Measurements from ENCODE around the gene PLCB4.
A peak's percentile ranks its signal among the peaks of the same experiment; 100 is the strongest.

Gene PLCB4

GRCh38 chr20:9025011-9025410 is 43.9 kb upstream of the PLCB4 start:
- ChIA-PET CTCF (interaction anchor here (1.4 kb wide), 1 partner anchor 12 kb away, joined by 4 read pairs; no protein-coding TSS in a partner anchor), POLR2A (no interaction called here)
- TF ChIP-seq, protein P1, sequence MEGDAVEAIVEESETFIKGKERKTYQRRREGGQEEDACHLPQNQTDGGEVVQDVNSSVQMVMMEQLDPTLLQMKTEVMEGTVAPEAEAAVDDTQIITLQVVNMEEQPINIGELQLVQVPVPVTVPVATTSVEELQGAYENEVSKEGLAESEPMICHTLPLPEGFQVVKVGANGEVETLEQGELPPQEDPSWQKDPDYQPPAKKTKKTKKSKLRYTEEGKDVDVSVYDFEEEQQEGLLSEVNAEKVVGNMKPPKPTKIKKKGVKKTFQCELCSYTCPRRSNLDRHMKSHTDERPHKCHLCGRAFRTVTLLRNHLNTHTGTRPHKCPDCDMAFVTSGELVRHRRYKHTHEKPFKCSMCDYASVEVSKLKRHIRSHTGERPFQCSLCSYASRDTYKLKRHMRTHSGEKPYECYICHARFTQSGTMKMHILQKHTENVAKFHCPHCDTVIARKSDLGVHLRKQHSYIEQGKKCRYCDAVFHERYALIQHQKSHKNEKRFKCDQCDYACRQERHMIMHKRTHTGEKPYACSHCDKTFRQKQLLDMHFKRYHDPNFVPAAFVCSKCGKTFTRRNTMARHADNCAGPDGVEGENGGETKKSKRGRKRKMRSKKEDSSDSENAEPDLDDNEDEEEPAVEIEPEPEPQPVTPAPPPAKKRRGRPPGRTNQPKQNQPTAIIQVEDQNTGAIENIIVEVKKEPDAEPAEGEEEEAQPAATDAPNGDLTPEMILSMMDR (IDR thresholded peaks at IDR 0.05; ENCODE audit: insufficient read depth, low read length, missing control alignments) = no peak
- DNase-seq (ENCODE audit: low read depth, low spot score) = no peak
- no peak overlapping the region for H3K4me3 ChIP-seq (ENCODE audit: low read depth, low read length)

- TF ChIP-seq, protein P1 (IDR thresholded peaks at IDR 0.05; ENCODE audit: insufficient read depth, low read length, missing control alignments) = no peak
- POLR2A ChIA-PET = no interaction called here
- no peak overlapping the region for H3K4me3 ChIP-seq (ENCODE audit: low read depth, low read length)
- CTCF ChIA-PET = interaction anchor here (1.4 kb wide), 1 partner anchor 11 kb away, joined by 4 read pairs; no protein-coding TSS in a partner anchor
- peak; percentile 36 for DNase-seq (ENCODE audit: low read depth, low spot score)
Observed at GRCh38 chr20:9025643-9026042, 43.2 kb upstream of the PLCB4 start.

- no peak overlapping the region for H3K4me3 ChIP-seq (ENCODE audit: low read depth, low read length)
- ChIA-PET CTCF (interaction anchor here (2.1 kb wide), 1 partner anchor 238 kb away, joined by 5 read pairs; no protein-coding TSS in a partner anchor), POLR2A (no interaction called here)
- TF ChIP-seq, protein P1 (IDR thresholded peaks at IDR 0.05; ENCODE audit: insufficient read depth, low read length, missing control alignments) = no peak
- DNase-seq (ENCODE audit: low read depth, low spot score) = no peak
Observed at GRCh38 chr20:9027626-9028025, 41.3 kb upstream of the PLCB4 start.

DNA sequence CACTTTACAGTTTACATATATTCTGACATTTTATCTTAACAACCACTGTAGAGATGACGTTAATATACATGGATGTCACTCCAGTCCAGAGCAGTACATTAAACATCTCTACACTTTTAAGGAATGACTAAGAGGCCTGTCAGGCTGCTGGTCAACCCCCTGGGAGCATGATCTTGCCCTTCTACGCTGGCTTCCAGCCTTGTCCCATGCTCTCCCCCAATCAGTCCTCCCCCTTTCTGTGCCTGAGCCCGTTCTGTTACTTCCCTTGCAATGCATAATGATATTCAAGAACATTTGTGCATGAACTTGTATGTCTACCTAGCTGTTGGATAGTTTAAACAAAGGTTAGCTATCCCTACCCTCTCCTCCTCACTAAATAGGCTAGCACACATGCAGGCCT is 40.5 kb upstream of the PLCB4 start:
- no peak for DNase-seq (ENCODE audit: low read depth, low spot score)
- H3K4me3 ChIP-seq (ENCODE audit: low read depth, low read length) = no peak overlapping the region
- TF ChIP-seq, protein P1 (IDR thresholded peaks at IDR 0.05; ENCODE audit: insufficient read depth, low read length, missing control alignments) = no peak
- ChIA-PET POLR2A (interaction anchor here (0.6 kb wide), 1 partner anchor 23 kb away, joined by 3 read pairs; no protein-coding TSS in a partner anchor), CTCF (no interaction called here)

- POLR2A ChIA-PET = no interaction called here
- peak; percentile 7 for DNase-seq (ENCODE audit: low read depth, low spot score)
- TF ChIP-seq, protein P1 (IDR thresholded peaks at IDR 0.05; ENCODE audit: insufficient read depth, low read length, missing control alignments) = no peak
- H3K4me3 ChIP-seq (ENCODE audit: low read depth, low read length) = no peak overlapping the region
- CTCF ChIA-PET = no interaction called here
Observed at GRCh38 chr20:9031991-9032390, 36.9 kb upstream of the PLCB4 start.

GRCh38 chr20:9032758-9033157 is 36.1 kb upstream of the PLCB4 start:
- DNase-seq (ENCODE audit: low read depth, low spot score) = peak; percentile 34
- TF ChIP-seq, protein P1 (IDR thresholded peaks at IDR 0.05; ENCODE audit: insufficient read depth, low read length, missing control alignments) = no peak
- CTCF ChIA-PET = interaction anchor here (0.6 kb wide), 1 partner anchor 17 kb away, joined by 3 read pairs; no protein-coding TSS in a partner anchor
- no peak overlapping the region for H3K4me3 ChIP-seq (ENCODE audit: low read depth, low read length)
- POLR2A ChIA-PET = no interaction called here

All from AG04449 (cell line).